CD4-positive, alpha-beta T cell treated with Interleukin-21 for 1 hour (primary cell): ENCODE data around the gene IL4R.
"Not testable (repeated sequence)": the region's sequence is repeated elsewhere in the genome, so short reads cannot be mapped to it uniquely, and the experiment has no call there.

ENCODE experiments used
- DNase-seq: peaks from one replicate; pipeline ENCODE4 v3.0.0-alpha.2; 2020

Gene IL4R

GRCh38 chr16:27316038-27316680 lies 2.4 kb downstream of the IL4R start:
- DNase-seq: no peak

DNA sequence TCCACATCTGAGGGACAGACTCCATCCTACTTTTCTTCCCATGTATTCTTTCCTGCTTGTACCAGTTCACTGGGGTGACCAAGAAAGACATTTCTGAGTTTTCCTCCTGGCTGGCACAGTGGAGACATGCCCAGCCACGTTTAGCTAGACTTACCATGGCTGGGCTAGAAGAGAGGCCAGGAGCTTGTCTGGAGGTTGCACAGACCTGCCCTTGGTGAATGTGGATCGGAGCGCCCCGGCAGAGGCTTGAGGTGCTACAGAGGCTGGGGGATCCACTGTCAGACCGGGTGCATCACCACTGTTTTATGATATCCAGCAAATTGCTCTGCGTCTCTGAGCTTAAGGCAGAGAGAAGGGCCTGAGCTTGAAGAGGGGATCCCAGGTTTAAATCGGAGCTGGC lies 3.5 kb downstream of the IL4R start:
- no peak for DNase-seq

DNA sequence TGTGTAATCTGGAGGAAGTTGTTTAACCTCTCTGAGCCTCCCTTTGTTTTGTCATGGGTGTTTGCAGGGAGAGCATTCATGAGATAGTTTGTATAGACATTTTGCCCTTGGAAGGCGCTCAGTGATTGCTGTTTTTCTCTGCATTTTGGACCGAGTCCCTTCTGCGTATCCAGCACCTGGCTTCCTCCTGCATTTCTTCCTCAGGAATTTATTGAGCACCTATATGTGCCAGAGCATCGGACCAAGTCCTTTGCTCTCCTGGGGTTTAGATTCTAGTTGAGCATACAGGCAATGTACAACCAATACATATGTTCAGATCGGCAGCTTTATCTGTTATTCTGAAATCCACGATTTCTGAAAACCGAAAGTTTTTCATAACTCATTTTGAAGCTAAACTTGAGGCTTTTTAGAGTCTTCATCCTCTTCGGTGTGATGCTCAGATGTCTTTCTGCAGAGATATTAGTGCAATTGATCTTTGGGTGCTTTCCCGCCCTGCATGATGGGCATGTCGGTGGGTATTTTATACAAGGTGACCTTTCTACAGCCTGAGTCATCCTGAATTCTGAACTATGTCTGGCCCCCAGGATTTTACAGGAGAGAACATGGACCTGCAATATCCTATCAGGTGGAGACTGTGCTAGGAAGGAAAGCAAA lies 4.1 kb downstream of the IL4R start:
- DNase-seq: peak; percentile 29

- DNase-seq: peak; percentile 48
Measured at GRCh38 chr16:27318392-27319256, 4.8 kb downstream of the IL4R start.

DNA sequence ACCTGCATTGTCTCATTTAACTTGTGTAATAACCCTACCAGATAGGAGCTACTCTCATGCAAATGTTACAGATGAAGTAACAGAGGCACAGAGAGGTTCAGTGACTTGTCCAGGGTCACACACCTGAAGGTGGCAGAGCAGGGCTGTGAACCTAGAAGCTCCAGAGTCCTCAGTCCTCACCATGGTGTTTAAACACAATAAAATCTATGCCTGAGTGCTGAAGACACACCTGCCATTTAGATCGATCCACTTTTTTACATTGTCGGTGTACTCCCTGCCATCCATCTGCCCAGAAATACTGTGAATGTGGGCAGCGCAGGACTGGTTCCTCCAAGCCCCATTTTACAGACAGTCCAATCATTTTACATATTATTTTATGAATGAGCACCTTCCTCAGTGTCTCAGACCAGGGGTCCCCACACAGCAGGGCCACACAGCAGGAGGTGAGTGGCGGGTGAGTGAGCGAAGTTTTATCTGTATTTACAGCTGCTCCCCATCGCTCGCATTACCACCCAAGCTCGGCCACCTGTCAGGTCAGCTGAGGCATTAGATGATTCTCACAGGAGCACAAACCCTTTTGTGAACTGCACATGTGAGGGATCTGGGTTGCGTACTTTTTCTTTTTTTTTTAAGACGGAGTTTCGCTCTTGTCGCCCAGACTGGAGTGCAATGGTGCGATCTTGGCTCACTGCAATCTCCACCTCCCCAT lies 5.6 kb downstream of the IL4R start:
- DNase-seq: no peak

DNA sequence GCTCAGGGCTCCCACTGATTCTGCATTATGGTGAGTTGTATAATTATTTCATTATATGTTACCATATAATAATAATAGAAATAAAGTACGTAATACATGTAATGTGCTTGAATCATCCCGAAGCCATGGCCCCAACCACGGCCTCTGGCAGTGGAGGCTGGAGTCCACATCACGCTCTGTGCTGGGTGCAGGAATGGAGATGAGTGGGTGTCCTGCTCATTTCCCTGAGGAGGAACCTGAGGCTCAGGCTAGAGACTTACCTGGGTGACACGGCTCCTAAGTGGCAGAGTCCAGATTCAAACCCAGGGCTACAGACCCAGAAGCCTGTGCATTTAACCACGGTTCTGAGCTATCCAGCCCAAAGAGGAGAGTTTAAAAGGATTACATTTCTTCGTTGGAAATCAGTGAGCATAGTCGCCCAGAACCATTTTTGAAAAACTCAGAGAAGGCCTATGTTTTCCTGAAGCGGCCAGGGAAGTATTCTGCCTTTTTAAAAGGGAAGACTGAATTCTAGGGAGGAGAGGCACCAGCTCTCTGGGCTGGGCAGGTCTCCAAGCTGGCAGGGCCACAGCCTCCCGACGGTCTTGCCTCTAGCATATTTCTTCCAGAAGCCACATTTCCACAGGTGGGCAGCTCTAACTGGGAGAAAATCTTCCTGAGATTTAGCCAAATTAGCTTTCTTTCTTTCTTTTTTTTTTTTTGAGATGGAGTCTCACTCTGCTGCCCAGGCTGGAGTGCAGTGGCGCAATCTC lies 6.7 kb downstream of the IL4R start:
- DNase-seq: no peak

DNA sequence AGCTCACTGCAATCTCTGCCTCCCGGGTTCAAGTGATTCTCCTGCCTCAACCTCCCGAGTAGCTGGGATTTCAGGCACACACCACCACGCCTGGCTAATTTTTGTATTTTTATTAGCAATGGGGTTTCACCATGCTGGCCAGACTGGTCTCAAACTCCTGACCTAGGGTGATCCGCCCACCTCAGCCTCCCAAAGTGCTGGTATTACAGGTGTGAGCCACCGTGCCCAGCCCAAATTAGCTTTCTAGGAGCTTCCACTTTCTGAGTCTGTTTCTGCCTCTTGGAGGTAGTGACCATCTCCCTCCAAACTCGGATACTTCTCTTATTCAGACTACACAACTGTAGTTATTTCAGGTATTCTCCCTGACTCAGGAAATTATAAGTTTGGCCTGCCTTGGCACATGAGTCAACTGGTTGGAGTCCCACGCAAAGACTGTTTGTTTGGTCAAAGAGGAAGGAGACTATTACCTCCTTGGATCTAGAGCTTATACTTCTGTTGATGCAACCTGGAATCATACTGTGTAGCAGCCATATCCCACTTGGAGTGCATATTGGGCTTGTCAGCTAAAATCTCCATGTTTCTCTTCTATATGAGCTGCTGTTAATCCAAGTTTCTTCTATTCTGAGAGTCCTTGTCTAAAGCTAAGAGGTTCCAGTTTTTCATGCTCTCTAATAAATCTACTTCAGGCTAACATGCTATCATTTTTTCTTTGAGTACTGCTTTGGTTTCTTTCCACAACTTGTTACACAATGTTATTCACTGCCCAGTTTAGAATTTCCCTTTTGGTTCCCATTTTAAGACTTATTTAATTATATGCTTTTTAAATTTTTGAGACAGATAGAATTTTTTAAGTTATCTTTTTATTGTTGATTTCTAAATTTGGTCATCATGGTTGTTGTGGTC lies 7.5 kb downstream of the IL4R start:
- DNase-seq: no peak

DNA sequence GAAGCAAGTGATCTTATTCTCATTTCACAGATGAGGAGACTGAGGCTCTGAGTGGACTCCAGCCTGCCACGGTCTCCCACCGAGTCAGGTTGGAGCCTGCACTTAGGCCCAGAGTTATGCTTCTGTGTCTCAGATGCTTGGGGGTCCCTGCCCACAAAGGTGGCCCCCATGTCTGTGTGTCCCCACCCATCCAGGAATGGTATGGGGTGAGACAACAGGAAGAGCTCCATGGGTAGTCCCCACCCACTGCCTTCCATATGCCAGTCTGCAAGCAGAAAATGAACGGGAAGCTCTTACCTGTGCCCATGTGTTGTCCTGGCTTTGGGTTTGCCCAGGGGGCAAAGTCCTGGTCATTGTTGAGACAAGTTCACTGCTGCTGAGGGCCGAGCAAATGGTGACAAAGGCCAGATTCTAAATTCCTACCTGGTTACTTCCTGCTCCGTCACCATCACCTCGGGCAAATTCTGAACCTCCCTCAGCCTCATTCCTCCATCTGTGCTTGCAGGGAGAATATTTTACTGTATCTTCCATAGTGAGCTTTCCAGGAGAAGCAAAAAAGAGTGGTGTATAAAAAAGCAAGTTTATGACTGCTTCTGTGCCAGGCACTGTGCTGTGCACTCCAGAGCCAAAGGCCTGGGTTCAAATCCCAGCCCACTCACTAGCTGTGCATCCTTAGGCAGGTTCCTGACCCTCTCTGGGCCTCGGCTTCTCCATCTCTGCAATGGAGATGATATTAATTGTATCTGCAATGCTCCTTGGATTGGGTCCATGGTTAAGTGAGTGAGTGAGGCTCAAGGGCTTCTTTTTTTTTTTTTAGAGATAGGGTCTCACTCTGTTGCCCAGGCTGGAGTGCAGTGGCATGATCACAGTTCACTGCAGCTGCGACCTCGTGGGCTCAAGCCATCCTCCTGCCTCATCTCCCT lies 9.3 kb downstream of the IL4R start:
- DNase-seq: no peak

GRCh38 chr16:27323781-27324561 lies 10.2 kb downstream of the IL4R start:
- no peak for DNase-seq

DNA sequence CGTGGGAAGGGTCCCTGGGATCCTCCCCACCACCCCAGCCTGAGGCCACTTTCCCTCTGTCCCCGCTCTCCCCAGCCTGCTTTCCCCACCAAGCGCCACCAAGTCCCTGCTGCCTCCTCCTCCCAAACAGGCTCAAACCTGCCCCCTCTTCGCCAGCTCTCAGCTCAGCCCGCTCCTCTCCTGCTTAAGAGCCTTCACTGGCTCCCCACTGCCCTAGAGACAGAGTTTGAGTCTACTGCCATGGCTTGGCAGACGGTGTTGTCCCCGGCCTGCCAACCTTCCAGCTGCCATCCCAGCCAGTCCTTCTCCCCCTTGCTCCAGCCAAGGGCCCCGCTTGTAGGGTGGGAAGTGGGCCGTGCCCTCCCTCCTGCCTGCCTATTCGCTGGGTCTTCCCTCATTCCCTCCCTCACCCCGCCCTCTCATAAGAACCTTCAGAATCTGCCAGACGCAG lies 11.1 kb downstream of the IL4R start:
- DNase-seq: no peak

DNA sequence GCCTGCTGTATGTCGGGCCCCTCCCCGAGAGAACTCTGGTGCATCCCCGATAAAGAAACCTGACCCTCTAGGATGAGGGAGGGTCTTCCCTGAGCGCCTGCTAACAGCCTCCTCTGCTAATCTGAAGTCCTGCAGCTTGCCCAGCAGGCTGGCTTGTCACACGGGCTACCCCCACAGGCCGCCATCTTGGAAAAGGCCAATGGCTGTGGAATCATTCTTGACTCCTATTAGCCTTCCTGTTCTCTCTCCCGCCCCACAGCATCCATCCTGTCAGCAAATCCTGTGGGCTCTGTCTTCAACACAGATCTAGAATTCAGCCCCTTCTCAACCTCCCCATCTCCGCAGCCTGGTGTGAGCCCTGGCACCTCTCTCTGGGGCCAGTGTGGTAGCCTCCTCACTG lies 12.0 kb downstream of the IL4R start:
- DNase-seq: no peak

DNA sequence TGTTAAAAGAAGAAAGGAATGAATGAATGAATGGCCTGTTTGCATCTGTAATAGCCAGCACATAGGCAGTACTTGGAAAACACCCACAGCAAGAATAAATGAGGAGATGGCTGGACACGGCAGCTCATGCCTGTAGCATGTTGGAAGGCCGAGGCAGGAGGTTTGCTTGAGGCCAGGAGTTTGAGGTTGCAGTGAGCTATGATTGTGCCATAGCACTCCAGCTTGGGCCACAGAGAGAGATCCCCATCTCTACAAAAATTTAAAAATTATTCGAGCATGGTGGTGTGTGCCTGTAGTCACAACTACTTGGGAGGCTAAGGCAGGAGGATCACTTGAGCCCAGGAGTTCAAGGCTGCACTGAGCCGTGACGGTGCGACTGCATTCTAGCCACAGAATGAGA lies 12.5 kb downstream of the IL4R start:
- no peak for DNase-seq

DNA sequence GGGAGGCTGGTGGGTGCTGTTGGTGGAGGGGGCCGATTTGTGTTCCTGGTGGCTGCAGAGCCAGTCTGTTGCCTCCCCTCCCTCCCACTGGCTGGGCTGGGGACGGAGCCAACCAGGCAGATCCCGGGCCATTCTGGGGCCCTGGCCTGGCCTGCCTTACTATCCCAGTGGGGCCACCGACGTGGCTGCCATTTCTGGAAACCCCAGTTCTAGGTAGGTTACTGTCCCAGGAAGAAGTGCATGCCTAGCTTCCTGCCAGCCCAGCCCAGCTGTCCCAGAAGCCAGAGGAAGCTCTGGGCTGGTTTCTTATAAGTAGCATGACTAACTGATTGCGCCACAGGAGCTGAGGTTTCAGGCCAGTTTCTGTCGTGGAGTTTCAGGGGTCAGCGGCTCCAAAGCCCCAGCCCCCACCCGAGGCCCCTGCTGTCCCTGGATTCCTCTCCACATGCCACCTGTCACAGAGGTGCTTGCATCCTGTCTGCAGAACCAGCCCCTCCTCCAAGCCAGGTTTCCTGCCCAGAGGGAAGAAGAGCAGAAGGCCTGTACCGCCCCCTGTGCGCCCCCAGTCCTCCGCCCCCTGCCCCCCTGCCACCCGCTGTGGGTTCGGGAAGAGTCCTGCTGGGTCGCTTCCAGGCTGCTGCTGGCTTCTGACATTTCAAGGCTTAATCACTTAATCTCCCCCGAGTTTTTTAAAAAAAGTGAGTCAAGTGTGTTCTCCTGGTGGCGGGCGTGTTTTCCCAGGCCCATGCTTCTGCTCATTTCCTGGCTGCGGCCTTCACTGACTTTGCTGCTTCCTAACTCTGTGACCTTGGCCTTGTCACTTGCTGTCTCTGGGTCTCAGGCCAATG lies 13.2 kb downstream of the IL4R start:
- DNase-seq: peak; percentile 31

- DNase-seq: no peak
Measured at GRCh38 chr16:27327586-27327915, 13.8 kb downstream of the IL4R start.

DNA sequence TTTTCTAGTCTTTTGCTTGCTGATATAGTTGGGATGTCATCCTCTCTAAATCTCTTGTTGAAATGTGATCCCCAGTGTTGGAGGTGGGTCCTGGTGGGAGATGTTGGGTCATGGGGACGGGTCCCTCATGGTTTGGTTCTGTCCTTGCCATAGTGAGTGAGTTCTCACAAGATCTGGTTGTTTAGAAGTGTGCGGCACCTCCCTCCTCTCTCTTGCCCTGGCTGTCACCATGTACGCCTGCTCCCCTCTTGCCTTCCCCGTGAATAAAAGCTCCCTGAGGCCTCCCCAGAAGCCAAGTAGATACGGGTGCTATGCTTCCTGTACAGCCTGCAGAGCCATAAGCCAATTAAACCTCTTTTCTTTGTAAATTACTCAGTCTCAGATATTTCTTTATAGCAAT lies 15.2 kb downstream of the IL4R start:
- no peak for DNase-seq

DNA sequence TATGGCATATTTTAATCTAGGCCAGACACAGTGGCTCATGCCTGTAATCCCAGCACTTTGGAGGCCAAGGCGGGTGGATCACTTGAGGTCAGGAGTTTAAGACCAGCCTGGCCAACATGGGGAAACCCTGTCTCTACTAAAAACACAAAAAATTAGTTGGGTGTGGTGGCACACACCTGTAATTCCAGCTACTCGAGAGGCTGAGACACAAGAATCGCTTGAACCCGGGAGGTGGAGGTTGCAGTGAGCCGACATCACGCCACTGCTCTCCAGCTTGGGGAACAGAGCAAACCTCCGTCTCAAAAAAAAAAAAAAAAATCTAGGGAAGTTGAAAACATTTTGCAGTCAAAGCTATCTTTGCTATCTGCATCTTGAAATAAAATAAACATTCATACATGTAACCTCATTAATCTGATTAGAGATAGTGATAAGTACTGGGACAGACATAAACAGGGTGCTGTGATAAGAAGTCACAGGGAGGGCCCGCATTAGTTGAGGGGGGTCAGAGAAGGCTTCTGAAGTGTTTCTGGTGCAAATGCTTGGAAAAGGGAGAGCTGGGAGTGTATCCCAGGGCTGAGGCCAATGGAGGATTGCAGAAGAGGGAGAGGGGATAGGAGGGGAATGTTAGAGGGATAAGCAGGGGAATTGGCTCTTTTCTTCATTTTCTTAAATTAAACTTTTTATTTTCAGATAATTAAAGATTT lies 15.8 kb downstream of the IL4R start:
- DNase-seq: not testable (repeated sequence)

DNA sequence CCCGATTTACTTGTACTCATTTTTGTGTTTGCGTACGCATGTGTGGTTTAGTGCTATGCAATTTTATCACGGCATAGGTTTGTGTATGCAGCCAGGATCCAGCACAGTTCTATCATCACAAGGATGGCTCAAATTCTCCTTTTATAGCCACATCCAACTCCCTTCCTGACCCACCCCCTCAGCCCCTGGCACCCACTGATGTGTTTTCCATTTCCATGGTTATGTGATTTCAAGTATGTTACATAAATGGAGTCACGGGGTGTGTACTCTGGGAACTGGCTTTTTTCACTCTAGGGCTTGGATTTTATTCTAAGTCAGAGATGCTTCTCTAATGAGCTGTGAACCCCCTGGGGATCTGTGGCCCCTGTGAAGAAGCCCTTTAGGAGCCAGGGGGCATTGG lies 16.8 kb downstream of the IL4R start:
- DNase-seq: no peak

GRCh38 chr16:27332105-27332504 lies 18.3 kb downstream of the IL4R start:
- DNase-seq: no peak
